DND-41 (cell line): ENCODE measurements around the gene ERBB4.

ENCODE experiments used
- CTCF ChIP-seq: IDR thresholded peaks from 2 replicates; pipeline ENCODE4 v1.5.1; 2012; ENCODE audit warnings: borderline replicate concordance, low read length, moderate library complexity, mild to moderate bottlenecking; ENCODE audit not compliant: poor library complexity, severe bottlenecking; ENCODE audit errors: extremely low read depth
- EZH2 ChIP-seq: IDR thresholded peaks from 3 replicates; pipeline ENCODE4 v1.6.1; 2012; ENCODE audit warnings: borderline replicate concordance, low read depth, mild to moderate bottlenecking, moderate library complexity, low read length, inconsistent platforms; ENCODE audit not compliant: severe bottlenecking

GRCh38 chr2:212402316-212402715 lies 136.3 kb downstream of the ERBB4 start:
- TF ChIP-seq EZH2 (no peak), CTCF (no peak)
